Adipose tissue (tissue), 3 donors: Measurements from ENCODE around the gene RELCH. TPM values are rescaled to one million over a fixed set of nuclear protein-coding genes. Genes with fewer than 3 reads are reported as not detected.
"Not testable (repeated sequence)": the region's sequence is repeated elsewhere in the genome, so short reads cannot be mapped to it uniquely, and the experiment has no call there.

Source experiments
- H3K27ac ChIP-seq: one replicate; pipeline ENCODE4 v1.5.1; 2013; ENCODE audit warnings: low read depth, low read length
- WGBS, 3 donors: extraction: QIAGEN DNeasy Blood & Tissue Kit; methylation state at CpG; one replicate each; pipeline ENCODE4 v1.1.7; 2013; 5-methylcytosine and 5-hydroxymethylcytosine counted together
- polyA plus RNA-seq, 3 donors: library from polyadenylated mRNA; stranded (reverse); fragments of 200-250 nt; gene quantifications; one replicate each; pipeline ENCODE4 v1.2.3, GENCODE V29; 2013
- donor health status: healthy with polysubstance abuse.
- donor health status: Bipolar disorder and iron deficiency.
- donor health status: healthy.

Gene RELCH
- polyA plus RNA-seq, result 1 to 10 TPM; 5.2 to 9.2 (median 5.6) TPM

GRCh38 chr18:62186774-62187542 is at the start of gene RELCH, which contains the start of gene PIGN:
Gene RELCH, plus strand, starts transcription at chr18:62187255. Its CDS starts 251 bp downstream, at chr18:62187506.
Gene PIGN, minus strand, starts transcription at chr18:62187056. Its CDS starts 25,703 bp downstream, at chr18:62161353.
- 0 to 1% (median 0%) methylated on average over 55 of the region's 55 CpGs for WGBS, 3 donors
- H3K27ac ChIP-seq, result no peak within 1 kb of the TSS

- no peak overlapping the region for H3K27ac ChIP-seq
- WGBS, 3 donors, result 74 to 94% (median 92%) methylated on average over 2 of the region's 2 CpGs
These were observed 48.4 kb upstream of the RELCH start for GRCh38 chr18:62138461-62139235.

GRCh38 chr18:62140259-62140658 is 46.8 kb upstream of the RELCH start:
- 54 to 97% (median 97%) methylated on average over 1 of the region's 1 CpG for WGBS, 3 donors
- no peak overlapping the region for H3K27ac ChIP-seq

GRCh38 chr18:62144338-62144737 is 42.7 kb upstream of the RELCH start:
- 94 to 95% (median 95%) methylated on average over 2 of the region's 2 CpGs for WGBS, 3 donors
- H3K27ac ChIP-seq, result no peak overlapping the region

- WGBS, 3 donors, result 88 to 93% (median 91%) methylated on average over 9 of the region's 9 CpGs
- H3K27ac ChIP-seq, result no peak overlapping the region
These were observed 35.8 kb upstream of the RELCH start for GRCh38 chr18:62151068-62151771.

DNA sequence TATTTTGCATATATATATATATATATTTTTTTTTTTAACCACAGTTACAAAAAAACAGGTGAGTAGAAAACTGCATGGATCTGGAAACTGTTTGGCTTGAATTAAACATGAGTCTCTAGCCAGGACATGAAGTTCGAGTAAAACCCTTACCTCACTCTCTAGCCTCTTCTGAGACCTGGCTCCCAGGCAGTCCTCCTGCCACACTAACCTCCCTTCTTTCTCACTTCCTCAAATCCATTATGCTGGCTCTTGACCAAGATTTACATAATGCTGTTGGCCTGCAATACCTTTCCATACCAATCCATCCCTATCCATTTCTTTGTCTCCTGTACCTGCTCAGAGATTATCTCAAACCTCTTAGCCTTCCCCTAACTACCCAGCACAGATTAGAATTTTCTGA is 34.2 kb upstream of the RELCH start:
- H3K27ac ChIP-seq, result no peak overlapping the region
- WGBS, 3 donors, result 81 to 92% (median 91%) methylated on average over 1 of the region's 1 CpG

GRCh38 chr18:62157843-62158242 is 29.2 kb upstream of the RELCH start:
- 95 to 98% (median 97%) methylated on average over 1 of the region's 1 CpG for WGBS, 3 donors

DNA sequence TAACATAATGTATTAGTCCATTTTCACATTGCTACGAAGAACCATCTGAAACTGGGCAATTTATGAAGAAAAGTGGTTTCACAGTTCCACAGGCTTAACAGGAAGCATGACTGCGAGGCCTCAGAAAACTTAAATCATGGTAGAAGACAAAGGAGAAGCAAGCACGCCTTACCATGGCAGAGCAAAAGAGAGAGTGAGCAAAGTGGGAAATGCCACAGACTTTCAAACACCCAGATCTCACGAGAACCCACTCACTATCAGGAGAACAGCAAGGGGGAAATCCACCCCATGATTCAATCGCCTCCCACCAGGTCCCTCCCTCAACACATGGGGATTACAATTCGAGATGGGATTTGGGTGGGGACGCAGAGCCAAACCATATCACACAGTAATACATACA is 22.7 kb upstream of the RELCH start:
- 92 to 95% (median 92%) methylated on average over 7 of the region's 7 CpGs for WGBS, 3 donors
- H3K27ac ChIP-seq, result no peak overlapping the region

More at GRCh38 chr18:62157843-62158242, 29.2 kb upstream of the RELCH start:
- no peak overlapping the region for H3K27ac ChIP-seq

- 61 to 74% (median 73%) methylated on average over 5 of the region's 5 CpGs for WGBS, 3 donors
These were observed 22.1 kb upstream of the RELCH start for GRCh38 chr18:62164855-62165487.

GRCh38 chr18:62165583-62165982 is 21.5 kb upstream of the RELCH start:
- H3K27ac ChIP-seq, result no peak overlapping the region
- 91 to 96% (median 93%) methylated on average over 3 of the region's 3 CpGs for WGBS, 3 donors

More at GRCh38 chr18:62164855-62165487, 22.1 kb upstream of the RELCH start:
- H3K27ac ChIP-seq, result no peak overlapping the region

DNA sequence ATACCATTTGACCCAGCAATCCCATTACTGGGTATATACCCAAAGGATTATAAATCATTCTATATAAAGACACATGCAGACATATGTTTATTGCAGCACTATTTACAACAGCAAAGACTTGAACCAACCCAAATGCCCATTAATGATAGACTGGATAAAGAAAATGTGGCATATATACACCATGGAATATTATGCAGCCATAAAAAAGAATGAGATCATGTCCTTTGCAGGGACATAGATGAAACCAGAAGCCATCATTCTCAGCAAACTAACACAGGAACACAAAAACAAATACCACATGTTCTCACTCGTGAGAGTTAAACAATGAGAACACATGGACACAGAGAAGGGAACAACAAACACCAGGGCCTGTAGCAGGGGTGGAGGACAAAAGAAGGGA is 20.5 kb upstream of the RELCH start:
- 80 to 100% (median 97%) methylated on average over 1 of the region's 1 CpG for WGBS, 3 donors
- H3K27ac ChIP-seq, result not testable (repeated sequence)

DNA sequence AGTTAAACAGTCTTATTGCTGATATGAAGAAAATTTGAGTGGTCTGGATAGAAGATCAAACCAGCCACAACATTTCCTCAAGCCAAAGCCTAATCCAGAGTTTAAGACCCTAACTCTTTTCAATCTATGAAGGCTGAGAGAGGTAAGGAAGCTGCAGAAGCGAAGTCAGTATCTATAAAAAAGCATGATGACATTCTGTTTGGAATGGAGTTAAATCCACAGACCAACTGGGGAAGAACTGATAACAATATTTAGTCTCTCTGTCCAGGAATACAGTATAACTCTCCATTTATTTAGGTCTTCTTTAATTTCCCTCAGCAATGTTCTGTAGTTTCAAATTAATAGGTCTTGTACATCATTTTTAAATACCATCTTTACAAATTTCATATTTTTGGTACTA is 16.2 kb upstream of the RELCH start:
- no peak overlapping the region for H3K27ac ChIP-seq
- WGBS, 3 donors, result 86 to 95% (median 91%) methylated on average over 1 of the region's 1 CpG

GRCh38 chr18:62172298-62172697 is 14.8 kb upstream of the RELCH start:
- H3K27ac ChIP-seq, result no peak overlapping the region

GRCh38 chr18:62175521-62175920 is 11.5 kb upstream of the RELCH start:
- 89 to 96% (median 92%) methylated on average over 3 of the region's 3 CpGs for WGBS, 3 donors
- H3K27ac ChIP-seq, result no peak overlapping the region

DNA sequence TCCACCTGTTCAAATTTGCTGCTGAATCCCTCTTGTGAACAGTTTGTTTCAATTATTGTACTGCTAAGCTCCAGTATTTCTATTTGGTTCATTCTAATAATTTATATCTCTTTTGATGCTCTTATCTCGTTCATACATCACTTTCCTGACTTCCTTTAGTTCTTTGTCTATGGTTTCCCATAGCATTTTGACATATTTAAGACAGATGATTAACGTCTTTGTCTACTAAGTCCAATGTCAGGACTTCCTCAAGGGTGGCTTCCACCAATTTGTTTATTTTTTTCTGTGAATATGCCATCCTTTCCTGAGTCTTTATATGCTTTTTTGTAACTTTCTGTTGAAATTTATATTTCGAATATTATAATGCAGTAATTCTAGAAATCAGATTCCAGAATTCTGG is 9.8 kb upstream of the RELCH start:
- no peak overlapping the region for H3K27ac ChIP-seq
- WGBS, 3 donors, result 57 to 84% (median 59%) methylated on average over 3 of the region's 3 CpGs

- 94 to 99% (median 94%) methylated on average over 4 of the region's 4 CpGs for WGBS, 3 donors
- H3K27ac ChIP-seq, result no peak overlapping the region
These were observed 7.8 kb upstream of the RELCH start for GRCh38 chr18:62179213-62179612.

GRCh38 chr18:62182220-62182619 is 4.8 kb upstream of the RELCH start:
- 65 to 83% (median 69%) methylated on average over 3 of the region's 3 CpGs for WGBS, 3 donors

DNA sequence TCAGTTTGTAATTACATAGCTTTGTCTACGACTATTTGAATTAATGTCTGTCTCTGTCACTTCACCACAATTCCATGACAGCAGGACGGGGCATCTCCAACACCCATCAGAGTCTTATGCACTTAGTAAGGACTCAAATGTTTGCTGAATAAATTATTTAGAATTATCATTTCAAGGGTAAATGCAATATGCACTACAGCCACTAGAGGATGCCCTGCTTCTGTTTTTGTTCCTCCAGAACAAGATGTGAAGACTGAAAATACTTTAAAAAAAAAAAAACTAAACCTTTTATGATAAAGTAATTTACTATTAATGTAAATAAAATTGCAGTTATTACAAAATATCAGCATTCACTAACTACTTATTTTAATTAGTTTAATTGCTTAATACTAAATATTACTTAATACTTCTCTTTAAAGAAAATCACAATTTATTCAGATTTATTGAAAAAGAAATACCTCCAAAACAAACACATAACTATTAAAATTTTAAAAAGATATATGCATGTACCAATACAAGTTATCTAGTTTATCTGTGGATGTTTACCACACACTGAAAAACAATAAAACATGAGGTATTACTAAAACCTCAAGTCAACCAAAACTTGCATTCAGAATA is 3.4 kb upstream of the RELCH start:
- no peak overlapping the region for H3K27ac ChIP-seq
- 5 to 11% (median 5%) methylated on average over 2 of the region's 2 CpGs for WGBS, 3 donors

More at GRCh38 chr18:62182220-62182619, 4.8 kb upstream of the RELCH start:
- no peak overlapping the region for H3K27ac ChIP-seq
